Skin of body (tissue), 2 donors: Measurements from ENCODE around the gene MCF2L. TPM values are rescaled to one million over a fixed set of nuclear protein-coding genes. Genes with fewer than 3 reads are reported as not detected.

ENCODE experiments used
- DNase-seq: peaks from one replicate; lab custom pipeline; 2025; lab: John Stamatoyannopoulos, UW
- total RNA-seq: library from RNA; depleted of rRNA; stranded (reverse); fragments of >200 nt; gene quantifications from one replicate; pipeline ENCODE4 v1.2.3, GENCODE V29; 2014

MCF2L gene
- total RNA-seq, 1 donor from 2014 or later: 23.9 TPM

- DNase-seq: no peak
These were observed 28.4 kb downstream of the MCF2L start for GRCh38 chr13:112997188-112998130.

- DNase-seq: no peak
These were observed 29.7 kb downstream of the MCF2L start for GRCh38 chr13:112998521-112999280.

GRCh38 chr13:112999414-113000177, 30.6 kb downstream of the MCF2L start:
- no peak for DNase-seq

GRCh38 chr13:113000575-113000974, 31.6 kb downstream of the MCF2L start:
- no peak for DNase-seq

GRCh38 chr13:113001241-113002140, 32.5 kb downstream of the MCF2L start:
- DNase-seq: peak; percentile 11

GRCh38 chr13:113002206-113002912, 33.3 kb downstream of the MCF2L start:
- no peak for DNase-seq

GRCh38 chr13:113002913-113003290, 33.9 kb downstream of the MCF2L start:
- DNase-seq: no peak

GRCh38 chr13:113004126-113004525, 35.1 kb downstream of the MCF2L start:
- no peak for DNase-seq

- no peak for DNase-seq
These were observed 36.3 kb downstream of the MCF2L start for GRCh38 chr13:113005076-113005865.

- no peak for DNase-seq
These were observed 37.0 kb downstream of the MCF2L start for GRCh38 chr13:113005997-113006396.

GRCh38 chr13:113006660-113007059, 37.6 kb downstream of the MCF2L start:
- no peak for DNase-seq

GRCh38 chr13:113008851-113009250, 39.8 kb downstream of the MCF2L start:
- no peak for DNase-seq

GRCh38 chr13:113009743-113010509, 40.9 kb downstream of the MCF2L start:
- peak; percentile 27 for DNase-seq

- DNase-seq: no peak
These were observed 41.5 kb downstream of the MCF2L start for GRCh38 chr13:113010510-113010865.

GRCh38 chr13:113013303-113013702, 44.3 kb downstream of the MCF2L start:
- no peak for DNase-seq

- no peak for DNase-seq
These were observed 45.1 kb downstream of the MCF2L start for GRCh38 chr13:113013878-113014751.
